Measurements from ENCODE around the gene TMEM45B.
A peak's percentile ranks its signal among the peaks of the same experiment; 100 is the strongest.

DNA sequence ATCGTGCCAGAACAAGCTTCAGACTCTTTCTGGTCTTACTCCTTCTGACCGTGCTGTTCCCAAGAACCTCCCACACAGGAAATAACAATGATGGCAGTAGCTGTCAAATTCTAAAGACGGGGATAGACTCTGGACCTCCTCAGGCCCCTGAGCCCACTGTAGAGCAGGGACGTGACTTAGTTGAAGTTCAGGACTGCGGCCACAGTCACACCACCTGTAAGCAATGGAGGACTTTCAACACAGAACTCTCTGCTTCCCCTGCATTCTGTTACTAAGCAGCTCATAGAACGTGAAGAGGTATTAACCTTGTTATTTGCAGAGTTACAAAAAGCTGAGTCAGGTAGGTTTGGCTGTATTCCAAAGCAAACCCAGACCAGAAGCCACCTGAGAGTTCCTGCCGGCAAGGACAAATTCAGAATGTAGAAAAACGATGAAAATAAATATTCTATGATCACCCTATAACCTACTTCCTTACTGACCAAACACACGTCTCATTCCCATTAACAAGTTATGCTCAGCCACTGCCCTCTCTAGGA, 12.7 kb downstream of the TMEM45B start:
- TF ChIP-seq TAF1 (IDR thresholded peaks at IDR 0.05; ENCODE audit: low read depth) (no peak), CREB1 (IDR thresholded peaks at IDR 0.05; ENCODE audit: low read depth) (no peak), YY1 (IDR thresholded peaks at IDR 0.05; ENCODE audit: low read depth) (0 out of 2 replicates have a peak, but pooled peaks have one; percentile 19), ZBTB7A (IDR thresholded peaks at IDR 0.05; ENCODE audit: low read depth) (no peak), EP300 (IDR thresholded peaks at IDR 0.05; ENCODE audit: borderline replicate concordance) (no peak)

Data from Ishikawa (cell line).